ENCODE results near the gene CECR2. TPM values are rescaled to one million over a fixed set of nuclear protein-coding genes. Genes with fewer than 3 reads are reported as not detected.

Gene CECR2
- total and polyA plus RNA-seq, 2 of the 8 experiments (the other 6 are each of a cell fraction or from before 2014, with no cell fraction given) = 18.3 to 123 TPM

GRCh38 chr22:17384612-17385330 is 15.5 kb downstream of the CECR2 start (continued):
- TF ChIP-seq ATF3 (IDR thresholded peaks at IDR 0.05; ENCODE audit: insufficient read depth, low read depth, low read length) = no peak
